Fibroblast of skin of right quadriceps (primary cell): ENCODE results near the gene LCMT1.

Experiments
- DNase-seq: peaks from one replicate; pipeline ENCODE4 v3.0.0-alpha.2; 2013

Gene LCMT1

DNA sequence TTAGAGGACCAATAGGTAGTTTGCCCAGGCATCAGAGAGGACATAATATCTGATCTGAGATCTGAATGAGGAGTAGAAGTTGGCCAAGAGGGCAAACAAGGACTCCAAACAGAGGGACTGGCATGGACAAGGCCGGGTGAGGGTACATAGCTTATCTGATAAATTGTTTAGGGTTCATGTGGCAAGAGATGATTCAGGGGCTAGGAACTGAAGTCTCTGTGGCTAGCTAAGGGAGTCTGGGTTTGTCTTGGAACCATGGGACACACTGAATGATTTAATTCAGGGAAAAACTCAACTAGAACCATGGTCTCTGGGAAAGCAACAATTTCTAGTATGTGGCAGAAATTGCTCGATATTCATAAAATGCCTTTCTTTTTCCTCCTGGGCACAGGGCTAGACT is 101.1 kb downstream of the LCMT1 start:
- no peak for DNase-seq

GRCh38 chr16:25213709-25214397 is 102.3 kb downstream of the LCMT1 start:
- DNase-seq: no peak

DNA sequence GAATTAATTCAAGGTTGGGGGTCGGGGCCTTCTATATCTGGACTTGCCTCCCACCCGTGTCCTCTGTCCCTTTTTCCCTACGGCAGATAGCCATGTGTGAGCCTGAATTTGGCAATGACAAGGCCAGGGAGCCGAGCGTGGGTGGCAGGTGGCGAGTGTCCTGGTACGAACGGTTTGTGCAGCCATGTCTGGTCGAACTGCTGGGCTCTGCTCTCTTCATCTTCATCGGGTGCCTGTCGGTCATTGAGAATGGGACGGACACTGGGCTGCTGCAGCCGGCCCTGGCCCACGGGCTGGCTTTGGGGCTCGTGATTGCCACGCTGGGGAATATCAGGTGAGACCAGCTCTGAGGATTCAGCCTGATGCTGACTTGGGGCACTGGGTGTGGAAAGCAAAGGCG is 105.6 kb downstream of the LCMT1 start:
- no peak for DNase-seq

- no peak for DNase-seq
Observed at GRCh38 chr16:25217921-25218320, 106.4 kb downstream of the LCMT1 start.

DNA sequence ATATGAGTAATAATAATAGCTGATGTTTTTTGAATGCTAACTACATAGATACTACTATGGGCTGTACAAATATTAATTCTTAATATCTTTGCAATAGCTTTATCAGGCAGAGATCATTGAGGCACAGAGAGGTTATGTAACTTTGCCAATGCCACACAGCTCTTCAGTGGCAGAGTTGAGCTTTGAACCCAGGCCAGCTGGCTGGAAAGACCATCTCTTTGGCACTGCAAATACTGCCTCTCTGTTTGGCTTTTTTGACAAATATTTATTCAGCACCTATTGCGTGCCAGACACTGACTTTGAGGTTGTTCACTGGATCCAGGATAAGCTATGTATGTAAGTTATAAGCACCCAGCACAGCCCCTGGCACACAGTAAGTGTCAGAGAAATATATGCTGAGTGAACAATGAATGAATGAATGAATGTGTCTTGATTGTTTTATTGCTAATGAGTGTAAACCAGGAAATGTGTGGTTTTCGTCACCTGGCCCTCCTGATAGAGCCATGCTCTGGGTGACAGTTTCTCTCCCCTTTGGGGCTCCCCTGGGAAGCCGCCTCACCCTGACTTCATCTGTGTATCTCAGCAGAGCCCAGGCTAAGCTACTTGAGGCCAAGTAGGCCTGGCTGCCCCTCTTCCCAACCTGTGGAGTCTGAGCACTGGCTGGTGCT is 107.7 kb downstream of the LCMT1 start:
- DNase-seq: no peak

GRCh38 chr16:25222959-25223358 is 111.4 kb downstream of the LCMT1 start:
- DNase-seq: no peak

- no peak for DNase-seq
Observed at GRCh38 chr16:25223964-25224363, 112.4 kb downstream of the LCMT1 start.

DNA sequence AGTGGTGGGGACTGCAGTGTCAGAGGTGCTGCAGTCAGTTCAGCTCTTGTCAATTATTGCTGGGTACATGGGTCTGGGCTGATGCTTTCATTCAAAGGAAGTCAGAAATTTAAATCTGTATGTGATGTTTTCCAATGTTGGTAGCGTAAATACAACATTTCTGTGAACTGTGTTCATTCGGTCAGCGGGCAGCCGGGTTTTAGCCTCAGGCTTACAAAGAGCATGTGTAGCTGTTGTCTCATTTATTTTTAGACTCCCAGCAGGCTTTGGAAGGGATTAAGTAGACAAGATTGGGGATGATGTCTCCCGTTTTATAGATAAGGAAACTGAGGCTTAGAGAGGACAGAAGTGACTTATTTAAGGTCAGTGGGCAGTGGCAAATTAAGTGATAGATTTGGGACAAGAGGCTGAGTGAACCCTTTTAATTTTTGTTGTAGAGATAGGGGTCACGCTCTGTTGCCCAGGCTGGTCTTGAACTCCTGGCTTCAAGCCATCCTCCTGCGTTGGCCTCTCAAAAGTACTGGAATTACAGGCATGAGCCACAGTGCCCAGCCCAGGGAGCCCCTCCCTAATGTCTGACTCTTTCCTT is 113.3 kb downstream of the LCMT1 start:
- no peak for DNase-seq
